Type B pancreatic cell (in vitro differentiated cells): ENCODE data around the gene ZNF516. TPM values are rescaled to one million over a fixed set of nuclear protein-coding genes. Genes with fewer than 3 reads are reported as not detected.

ENCODE experiments used
- DNase-seq: peaks from one replicate; pipeline ENCODE4 v3.0.0; 2021; ENCODE audit warnings: mixed read lengths; ENCODE audit not compliant: unreplicated experiment; ENCODE audit errors: extremely low spot score
- H3K27ac Mint-ChIP-seq: 2 replicates; pipeline ENCODE4 v1.8.0; 2021; ENCODE audit warnings: mild to moderate bottlenecking, mixed read lengths
- H3K27me3 Mint-ChIP-seq: 2 replicates; pipeline ENCODE4 v1.8.0; 2021; ENCODE audit warnings: mixed read lengths
- H3K36me3 Mint-ChIP-seq: 2 replicates; pipeline ENCODE4 v1.8.0; 2021; ENCODE audit warnings: mixed read lengths
- H3K4me1 Mint-ChIP-seq: one replicate; pipeline ENCODE4 v1.8.0; 2021; ENCODE audit warnings: mixed read lengths; ENCODE audit not compliant: unreplicated experiment
- H3K4me3 Mint-ChIP-seq: 2 replicates; pipeline ENCODE4 v1.8.0; 2021; ENCODE audit warnings: mild to moderate bottlenecking, mixed read lengths
- H3K9me3 Mint-ChIP-seq: 2 replicates; pipeline ENCODE4 v1.8.0; 2021; ENCODE audit warnings: mixed read lengths
- total RNA-seq: library from RNA; stranded (reverse); gene quantifications from 2 replicates; pipeline ENCODE4 v1.2.1, GENCODE V29; 2021; ENCODE audit warnings: low replicate concordance
- TF ChIP-seq, protein P1 (sequence below): fragments of 200-600 bp; sonication (generic); conservative IDR thresholded peaks from 2 replicates; pipeline ENCODE4 v1.5.0; 2021; ENCODE audit warnings: antibody characterized with exemption, mild to moderate bottlenecking

The ZNF516 gene
- total RNA-seq, 1 donor from 2014 or later, result 71.2 TPM

GRCh38 chr18:76506974-76507764, 12.1 kb upstream of the ZNF516 start:
- no peaks in the 10 kb centered on the region for H3K9me3 Mint-ChIP-seq
- H3K27ac Mint-ChIP-seq, result no peak overlapping the region
- H3K4me3 Mint-ChIP-seq, result no peak overlapping the region
- H3K36me3 Mint-ChIP-seq, result no peaks in the 10 kb centered on the region
- TF ChIP-seq, protein P1, sequence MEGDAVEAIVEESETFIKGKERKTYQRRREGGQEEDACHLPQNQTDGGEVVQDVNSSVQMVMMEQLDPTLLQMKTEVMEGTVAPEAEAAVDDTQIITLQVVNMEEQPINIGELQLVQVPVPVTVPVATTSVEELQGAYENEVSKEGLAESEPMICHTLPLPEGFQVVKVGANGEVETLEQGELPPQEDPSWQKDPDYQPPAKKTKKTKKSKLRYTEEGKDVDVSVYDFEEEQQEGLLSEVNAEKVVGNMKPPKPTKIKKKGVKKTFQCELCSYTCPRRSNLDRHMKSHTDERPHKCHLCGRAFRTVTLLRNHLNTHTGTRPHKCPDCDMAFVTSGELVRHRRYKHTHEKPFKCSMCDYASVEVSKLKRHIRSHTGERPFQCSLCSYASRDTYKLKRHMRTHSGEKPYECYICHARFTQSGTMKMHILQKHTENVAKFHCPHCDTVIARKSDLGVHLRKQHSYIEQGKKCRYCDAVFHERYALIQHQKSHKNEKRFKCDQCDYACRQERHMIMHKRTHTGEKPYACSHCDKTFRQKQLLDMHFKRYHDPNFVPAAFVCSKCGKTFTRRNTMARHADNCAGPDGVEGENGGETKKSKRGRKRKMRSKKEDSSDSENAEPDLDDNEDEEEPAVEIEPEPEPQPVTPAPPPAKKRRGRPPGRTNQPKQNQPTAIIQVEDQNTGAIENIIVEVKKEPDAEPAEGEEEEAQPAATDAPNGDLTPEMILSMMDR, result no peak
- H3K4me1 Mint-ChIP-seq, result peaks cover 16% of the 10 kb centered on the region
- DNase-seq, result no peak
- no peaks in the 10 kb centered on the region for H3K27me3 Mint-ChIP-seq

- Mint-ChIP-seq H3K9me3 (no peaks in the 10 kb centered on the region), H3K4me3 (no peak overlapping the region), H3K27ac (no peak overlapping the region), H3K27me3 (no peaks in the 10 kb centered on the region), H3K4me1 (peaks cover 16% of the 10 kb centered on the region), H3K36me3 (no peaks in the 10 kb centered on the region)
- TF ChIP-seq, protein P1, result no peak
- no peak for DNase-seq
Observed at GRCh38 chr18:76506395-76506794, 11.4 kb upstream of the ZNF516 start.

DNA sequence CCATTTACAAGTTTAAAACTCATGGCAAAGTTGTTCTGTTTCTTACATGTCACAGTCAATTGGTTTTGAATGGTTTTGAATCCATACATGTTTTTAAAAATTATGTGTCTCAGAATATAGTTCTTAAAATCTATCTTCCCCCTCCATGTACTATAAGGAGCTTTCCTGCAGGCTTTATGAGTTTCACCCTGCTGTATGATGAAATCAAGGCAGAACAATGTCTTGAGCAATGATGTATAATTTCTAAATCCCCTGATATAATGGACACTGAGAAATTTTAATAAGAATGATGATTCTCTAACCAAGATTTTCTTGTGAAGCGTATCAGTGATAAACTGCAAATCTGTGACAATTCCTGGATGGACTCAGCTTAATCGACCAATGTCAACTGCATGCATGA, 10.6 kb upstream of the ZNF516 start:
- Mint-ChIP-seq H3K36me3 (no peaks in the 10 kb centered on the region), H3K27ac (no peak overlapping the region)

DNA sequence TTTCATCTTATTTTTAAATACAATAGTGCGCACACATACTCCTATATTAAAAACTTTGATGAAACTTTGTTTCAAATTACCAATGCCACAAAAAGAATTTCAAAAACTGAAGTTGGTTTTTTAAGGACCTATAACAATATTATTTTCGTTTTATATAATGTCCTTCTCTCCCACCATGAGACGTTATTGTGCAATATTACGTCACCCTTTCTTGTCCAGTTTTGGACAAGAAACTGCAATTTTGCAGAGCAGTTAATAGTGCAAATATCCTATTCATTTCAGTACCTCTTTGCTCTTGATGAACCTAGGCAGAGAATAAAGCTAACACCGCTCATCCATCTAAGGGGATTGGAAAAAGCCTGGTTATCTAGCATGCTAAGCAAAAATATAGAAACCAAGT, 9.7 kb upstream of the ZNF516 start:
- no peaks in the 10 kb centered on the region for H3K36me3 Mint-ChIP-seq
- H3K27ac Mint-ChIP-seq, result no peak overlapping the region
- H3K4me3 Mint-ChIP-seq, result no peak overlapping the region
- TF ChIP-seq, protein P1, result no peak
- H3K9me3 Mint-ChIP-seq, result no peaks in the 10 kb centered on the region
- peaks cover 21% of the 10 kb centered on the region for H3K4me1 Mint-ChIP-seq
- H3K27me3 Mint-ChIP-seq, result no peaks in the 10 kb centered on the region
- no peak for DNase-seq

More for the DNA sequence above, 10.6 kb upstream of the ZNF516 start:
- TF ChIP-seq, protein P1, result no peak
- DNase-seq, result no peak
- Mint-ChIP-seq H3K4me3 (no peak overlapping the region), H3K4me1 (peaks cover 16% of the 10 kb centered on the region), H3K9me3 (no peaks in the 10 kb centered on the region), H3K27me3 (no peaks in the 10 kb centered on the region)

DNA sequence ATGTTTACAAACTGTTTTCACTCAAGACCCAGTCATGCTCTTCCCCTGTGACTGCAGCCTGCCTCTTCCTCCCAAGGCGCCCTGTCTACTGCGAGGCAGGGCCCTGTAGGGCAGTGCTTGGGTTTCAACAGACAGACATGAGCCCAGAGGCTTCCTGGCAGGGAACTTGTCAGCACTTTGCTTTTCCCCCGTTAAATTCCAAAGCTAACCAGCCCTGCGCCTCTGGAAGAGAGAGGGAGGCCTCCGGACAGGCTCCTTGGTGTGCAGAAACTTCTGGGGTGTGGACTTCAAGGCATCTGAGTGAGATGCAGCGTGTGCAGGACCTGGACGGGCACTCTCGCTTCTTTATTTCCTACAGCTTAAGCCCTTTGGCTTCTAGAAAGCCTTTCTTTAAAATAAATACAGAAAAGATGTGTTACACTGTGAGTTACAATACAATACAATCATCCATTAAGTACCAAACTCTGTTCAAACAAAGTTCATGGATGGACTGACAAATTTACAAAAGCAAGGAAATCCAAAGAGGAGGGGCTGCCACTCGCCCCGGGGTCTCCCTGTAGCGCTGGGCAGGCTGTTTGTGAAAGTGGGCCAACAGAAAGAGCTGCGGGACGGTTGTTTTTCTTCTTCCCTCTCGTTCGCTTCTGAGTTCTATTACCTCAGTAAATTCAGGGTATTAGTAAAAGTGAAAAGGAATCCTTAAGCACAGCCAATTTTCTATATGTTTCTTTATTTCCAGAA, 8.8 kb upstream of the ZNF516 start:
- H3K27ac Mint-ChIP-seq, result no peak overlapping the region
- no peak overlapping the region for H3K4me3 Mint-ChIP-seq
- no peak for DNase-seq
- TF ChIP-seq, protein P1, result no peak
- H3K4me1 Mint-ChIP-seq, result peaks cover 30% of the 10 kb centered on the region
- no peaks in the 10 kb centered on the region for H3K9me3 Mint-ChIP-seq
- no peaks in the 10 kb centered on the region for H3K27me3 Mint-ChIP-seq
- H3K36me3 Mint-ChIP-seq, result no peaks in the 10 kb centered on the region
